Kidney epithelial cell (primary cell): Measurements from ENCODE around the gene CCL7. TPM values are rescaled to one million over a fixed set of nuclear protein-coding genes. Genes with fewer than 3 reads are reported as not detected.

ENCODE experiments used
- DNase-seq: peaks from one replicate; pipeline ENCODE4 v3.0.0-alpha.2; 2010; ENCODE audit warnings: low read depth
- H3K27me3 ChIP-seq: 2 replicates; pipeline ENCODE4 v1.6.0; 2011; ENCODE audit warnings: low read length; ENCODE audit not compliant: control insufficient read depth, insufficient read depth
- H3K36me3 ChIP-seq: 2 replicates; pipeline ENCODE4 v1.5.1; 2011; ENCODE audit warnings: low read length; ENCODE audit not compliant: control insufficient read depth, insufficient read depth
- H3K4me3 ChIP-seq: 2 replicates; pipeline ENCODE4 v1.5.1; 2011; ENCODE audit warnings: low read depth, mild to moderate bottlenecking, control low read depth, low read length
- CTCF ChIP-seq: IDR thresholded peaks from 2 replicates; pipeline ENCODE4 v1.5.1; 2011; ENCODE audit warnings: mild to moderate bottlenecking, moderate library complexity, low read length, control low read depth, inconsistent platforms; ENCODE audit not compliant: insufficient read depth, poor library complexity, severe bottlenecking
- total RNA-seq: library from RNA; depleted of rRNA; stranded (reverse); fragments of >200 nt; gene quantifications from 2 replicates; pipeline ENCODE4 v1.2.3, GENCODE V29; 2015

Gene CCL7
- total RNA-seq, 1 donor from 2014 or later: not detected

DNA sequence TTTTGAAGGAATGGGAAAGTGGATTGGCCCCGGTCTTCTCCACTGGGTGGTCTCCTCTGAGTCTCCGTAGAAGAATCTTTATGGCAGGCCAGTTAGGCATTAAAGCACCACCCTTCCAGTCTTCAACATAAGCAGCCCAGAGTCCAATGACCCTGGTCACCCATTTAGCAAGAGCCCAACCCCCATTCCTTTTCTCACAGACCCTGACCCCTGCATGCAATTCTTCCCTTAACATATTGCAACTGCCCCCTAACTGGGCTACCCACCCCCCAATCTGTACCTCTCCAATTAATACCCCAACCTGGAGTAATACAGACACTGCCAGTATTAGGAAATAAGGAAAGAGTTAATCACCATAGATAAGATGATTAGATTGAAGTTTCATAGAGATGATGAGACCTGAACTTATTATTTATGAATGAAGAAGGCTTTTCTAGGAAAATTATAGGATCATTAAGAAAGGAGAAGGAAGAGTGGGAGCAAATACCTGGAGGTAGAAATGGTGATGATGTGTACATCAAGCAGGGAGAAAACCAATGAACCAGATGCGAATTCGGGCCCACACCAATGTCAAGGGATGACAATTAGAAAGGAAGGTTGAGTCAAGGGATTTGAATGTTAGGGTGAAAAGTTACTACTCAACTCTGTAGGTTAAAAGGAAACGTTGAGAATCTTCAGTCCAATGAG is 12.6 kb upstream of the CCL7 start:
- H3K27me3 ChIP-seq: no peaks in the 10 kb centered on the region
- no peak overlapping the region for H3K4me3 ChIP-seq
- no peaks in the 10 kb centered on the region for H3K36me3 ChIP-seq
- no peak for DNase-seq
- TF ChIP-seq CTCF: no peak

- no peak for TF ChIP-seq CTCF
- no peak for DNase-seq
- Histone ChIP-seq H3K36me3 (no peaks in the 10 kb centered on the region), H3K27me3 (no peaks in the 10 kb centered on the region), H3K4me3 (no peak overlapping the region)
These were observed 12.1 kb upstream of the CCL7 start for GRCh38 chr17:34257986-34258326.

DNA sequence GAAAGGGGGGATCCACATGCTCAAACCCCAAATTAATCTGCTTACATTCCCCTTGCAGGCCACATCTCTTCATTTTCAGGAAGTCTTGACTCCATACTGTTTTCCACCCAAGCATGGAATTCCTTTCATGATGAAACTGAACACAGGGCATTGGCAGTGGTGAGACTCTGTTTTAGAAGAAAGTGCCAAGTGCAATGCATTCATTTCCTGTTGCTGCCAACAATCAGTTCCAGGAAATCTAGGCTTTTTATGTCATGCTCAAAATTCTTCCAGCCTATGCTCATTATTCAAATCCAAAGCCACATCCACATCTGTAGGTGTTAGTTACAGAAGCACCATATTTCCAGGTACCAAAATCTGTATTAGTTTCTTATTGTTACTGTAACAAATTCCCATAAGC is 10.9 kb upstream of the CCL7 start:
- TF ChIP-seq CTCF: no peak
- Histone ChIP-seq H3K27me3 (no peaks in the 10 kb centered on the region), H3K36me3 (no peaks in the 10 kb centered on the region), H3K4me3 (no peak overlapping the region)
- no peak for DNase-seq

DNA sequence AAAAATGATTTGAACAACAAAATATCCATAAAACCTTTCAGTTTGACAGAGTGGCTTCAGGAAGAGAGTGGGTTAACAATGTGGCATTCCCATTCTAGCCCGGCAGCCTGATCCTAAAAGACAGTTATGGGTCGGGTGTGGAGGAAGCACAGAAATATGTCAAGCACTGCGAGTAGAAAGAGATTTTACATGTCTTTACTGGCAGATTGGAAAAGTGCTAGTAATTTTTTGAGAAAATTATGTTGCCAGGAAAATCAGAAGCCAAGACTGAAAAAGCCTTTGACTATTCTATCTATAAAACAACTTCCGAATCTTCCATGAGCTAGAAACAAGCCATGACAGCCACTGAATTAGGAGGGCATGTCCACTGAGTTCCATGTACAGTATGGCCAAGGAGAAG is 9.2 kb upstream of the CCL7 start:
- no peak for TF ChIP-seq CTCF

GRCh38 chr17:34261568-34262337 is 8.3 kb upstream of the CCL7 start:
- Histone ChIP-seq H3K27me3 (no peaks in the 10 kb centered on the region), H3K36me3 (no peaks in the 10 kb centered on the region), H3K4me3 (no peak overlapping the region)
- TF ChIP-seq CTCF: no peak
- no peak for DNase-seq

More for the DNA sequence above, 9.2 kb upstream of the CCL7 start:
- no peaks in the 10 kb centered on the region for H3K36me3 ChIP-seq
- DNase-seq: no peak
- no peaks in the 10 kb centered on the region for H3K27me3 ChIP-seq
- no peak overlapping the region for H3K4me3 ChIP-seq
